Testis (tissue), 3 donors: Measurements from ENCODE around the gene ELK3. TPM values are rescaled to one million over a fixed set of nuclear protein-coding genes. Genes with fewer than 3 reads are reported as not detected.

Source experiments
- DNase-seq: peaks from one replicate; pipeline ENCODE4 v3.0.0-alpha.2; 2019
- H3K27ac ChIP-seq, 2 donors: fragments of 200-600 bp; sonication (generic); one replicate each; pipeline ENCODE4 v1.5.1; 2019
- H3K27me3 ChIP-seq: fragments of 200-600 bp; sonication (generic); one replicate; pipeline ENCODE4 v1.5.1; 2019
- H3K36me3 ChIP-seq: fragments of 200-600 bp; sonication (generic); one replicate; pipeline ENCODE4 v1.5.1; 2017; ENCODE audit warnings: low read depth; ENCODE audit errors: missing control alignments
- H3K4me1 ChIP-seq: fragments of 200-600 bp; sonication (generic); one replicate; pipeline ENCODE4 v1.5.1; 2019
- H3K4me3 ChIP-seq, 2 donors: fragments of 200-600 bp; sonication (generic); one replicate each; pipeline ENCODE4 v1.5.1; 2017 to 2019
- H3K9me3 ChIP-seq: fragments of 200-600 bp; sonication (generic); one replicate; pipeline ENCODE4 v1.5.1; 2017
- POLR2A ChIP-seq: fragments of 450-650 bp; IDR thresholded peaks from one replicate; pipeline ENCODE4 v1.6.1; 2017; ENCODE audit warnings: antibody characterized with exemption, mild to moderate bottlenecking, moderate library complexity
- WGBS, 2 donors: methylation state at CpG; one replicate each; pipeline ENCODE4 v1.1.5; 2018; 5-methylcytosine and 5-hydroxymethylcytosine counted together
- intact Hi-C: fragments of 100-400 bp; cut with DNase I; formaldehyde crosslinking; loops from one replicate; pipeline ENCODE4 v1.15.1; 2023; ENCODE audit warnings: low total_unique reads
- polyA plus RNA-seq: library from polyadenylated mRNA; stranded (reverse); fragments of 350-450 nt; fragmentation: Illumina TruSeq; extraction: RNeasy Lipid Tissue Mini Kit (QIAGEN cat#74804); gene quantifications from one replicate; pipeline ENCODE4 v1.2.3, GENCODE V29; 2014; ENCODE audit warnings: low read depth, low replicate concordance; ENCODE audit not compliant: insufficient read depth
- total RNA-seq, 2 donors: library from RNA; depleted of rRNA; stranded (reverse); fragments of >200 nt; gene quantifications; one replicate each; pipeline ENCODE4 v1.2.3, GENCODE V29; 2016
- TF ChIP-seq, protein P1 (sequence below), 3 experiments: fragments of 450-650 bp in 2 of 3; fragments of 200-600 bp in 1 of 3; sonication (generic) in 1 of 3; IDR thresholded peaks; one replicate each; pipeline ENCODE4 v1.5.1; 2016 to 2019; ENCODE audit warnings: antibody characterized with exemption in 3 of 3, mild to moderate bottlenecking in 2 of 3, moderate library complexity in 1 of 3

The ELK3 gene
- total and polyA plus RNA-seq, 3 donors from 2014 or later: 11.3 to 17.1 (median 15.4) TPM

GRCh38 chr12:96185914-96186313 is 8.3 kb upstream of the ELK3 start:
- intact Hi-C loops: no loop called here
- Histone ChIP-seq H3K27me3 (no peaks in the 10 kb centered on the region), H3K9me3 (no peaks in the 10 kb centered on the region), H3K27ac (no peak overlapping the region), H3K4me1 (no peaks in the 10 kb centered on the region), H3K4me3 (no peak overlapping the region), H3K36me3 (no peaks in the 10 kb centered on the region)
- WGBS, 2 donors: 84 to 91% methylated on average over 4 of the region's 4 CpGs
- no peak for DNase-seq
- TF ChIP-seq POLR2A: no peak
- TF ChIP-seq, protein P1, sequence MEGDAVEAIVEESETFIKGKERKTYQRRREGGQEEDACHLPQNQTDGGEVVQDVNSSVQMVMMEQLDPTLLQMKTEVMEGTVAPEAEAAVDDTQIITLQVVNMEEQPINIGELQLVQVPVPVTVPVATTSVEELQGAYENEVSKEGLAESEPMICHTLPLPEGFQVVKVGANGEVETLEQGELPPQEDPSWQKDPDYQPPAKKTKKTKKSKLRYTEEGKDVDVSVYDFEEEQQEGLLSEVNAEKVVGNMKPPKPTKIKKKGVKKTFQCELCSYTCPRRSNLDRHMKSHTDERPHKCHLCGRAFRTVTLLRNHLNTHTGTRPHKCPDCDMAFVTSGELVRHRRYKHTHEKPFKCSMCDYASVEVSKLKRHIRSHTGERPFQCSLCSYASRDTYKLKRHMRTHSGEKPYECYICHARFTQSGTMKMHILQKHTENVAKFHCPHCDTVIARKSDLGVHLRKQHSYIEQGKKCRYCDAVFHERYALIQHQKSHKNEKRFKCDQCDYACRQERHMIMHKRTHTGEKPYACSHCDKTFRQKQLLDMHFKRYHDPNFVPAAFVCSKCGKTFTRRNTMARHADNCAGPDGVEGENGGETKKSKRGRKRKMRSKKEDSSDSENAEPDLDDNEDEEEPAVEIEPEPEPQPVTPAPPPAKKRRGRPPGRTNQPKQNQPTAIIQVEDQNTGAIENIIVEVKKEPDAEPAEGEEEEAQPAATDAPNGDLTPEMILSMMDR (IDR thresholded peaks at IDR 0.05): no peak

DNA sequence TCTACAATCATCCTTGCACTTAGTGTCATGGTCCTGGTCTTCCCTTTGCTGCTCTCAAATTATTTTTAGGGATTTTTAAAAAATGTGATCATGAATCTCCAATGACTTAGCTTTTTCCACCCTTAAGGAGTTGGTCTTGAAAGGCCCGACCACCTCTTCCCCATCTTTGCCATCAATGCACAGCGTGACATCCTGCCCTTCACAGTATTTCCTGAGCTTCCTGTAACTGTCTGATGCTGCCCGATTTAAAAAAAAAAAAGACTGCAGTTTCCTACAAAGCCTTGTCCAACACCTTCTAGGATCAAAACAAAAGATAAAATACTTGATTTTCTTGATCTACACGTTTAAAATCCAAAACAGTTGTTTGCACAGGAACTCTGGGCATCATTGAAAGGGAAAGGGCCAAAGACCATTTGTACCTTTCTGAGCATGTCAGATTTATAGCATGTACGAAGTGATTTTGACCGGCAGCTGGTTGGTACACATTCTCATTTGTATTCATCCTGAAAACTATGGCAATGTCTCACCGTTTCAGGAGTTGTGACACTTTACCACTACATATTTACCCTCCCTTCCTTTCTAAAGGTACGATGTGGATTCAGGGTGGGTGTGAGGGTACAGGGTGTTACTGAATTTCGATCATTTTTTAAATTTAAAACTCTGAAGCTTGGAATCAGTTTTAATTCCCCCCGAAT is 7.4 kb upstream of the ELK3 start:
- intact Hi-C loops: no loop called here
- DNase-seq: no peak
- H3K27me3 ChIP-seq: no peaks in the 10 kb centered on the region
- TF ChIP-seq POLR2A: no peak
- TF ChIP-seq, protein P1 (IDR thresholded peaks at IDR 0.05): no peak
- no peak overlapping the region for H3K27ac ChIP-seq
- H3K9me3 ChIP-seq: no peaks in the 10 kb centered on the region
- 76 to 78% methylated on average over 10 of the region's 10 CpGs for WGBS, 2 donors
- H3K36me3 ChIP-seq: no peaks in the 10 kb centered on the region
- H3K4me1 ChIP-seq: no peaks in the 10 kb centered on the region
- no peak overlapping the region for H3K4me3 ChIP-seq

DNA sequence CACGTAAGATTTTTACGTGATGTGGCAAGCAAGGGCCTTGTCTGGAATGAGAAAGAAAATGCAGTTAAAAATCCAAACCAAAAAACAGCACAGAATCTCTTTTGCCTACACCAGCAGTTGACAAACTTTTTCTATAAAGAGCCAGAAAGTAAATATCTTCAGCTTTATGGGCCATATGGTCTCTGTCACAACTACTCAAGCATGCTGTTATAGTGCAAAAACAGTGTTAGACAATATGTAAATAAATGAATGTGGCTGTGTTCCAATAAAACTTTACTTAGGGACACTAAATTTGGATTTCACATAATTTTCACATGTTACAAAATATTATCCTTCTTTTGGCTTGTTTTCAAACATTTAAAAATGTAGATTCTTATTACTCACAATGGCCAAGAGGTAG is 6.2 kb upstream of the ELK3 start:
- Histone ChIP-seq H3K4me3 (no peak overlapping the region), H3K27ac (no peak overlapping the region), H3K27me3 (no peaks in the 10 kb centered on the region), H3K36me3 (no peaks in the 10 kb centered on the region), H3K9me3 (no peaks in the 10 kb centered on the region), H3K4me1 (no peaks in the 10 kb centered on the region)
- WGBS, 2 donors: 83 to 84% methylated on average over 2 of the region's 2 CpGs
- intact Hi-C loops: no loop called here
- DNase-seq: no peak
- no peak for TF ChIP-seq POLR2A
- TF ChIP-seq, protein P1 (IDR thresholded peaks at IDR 0.05): no peak

DNA sequence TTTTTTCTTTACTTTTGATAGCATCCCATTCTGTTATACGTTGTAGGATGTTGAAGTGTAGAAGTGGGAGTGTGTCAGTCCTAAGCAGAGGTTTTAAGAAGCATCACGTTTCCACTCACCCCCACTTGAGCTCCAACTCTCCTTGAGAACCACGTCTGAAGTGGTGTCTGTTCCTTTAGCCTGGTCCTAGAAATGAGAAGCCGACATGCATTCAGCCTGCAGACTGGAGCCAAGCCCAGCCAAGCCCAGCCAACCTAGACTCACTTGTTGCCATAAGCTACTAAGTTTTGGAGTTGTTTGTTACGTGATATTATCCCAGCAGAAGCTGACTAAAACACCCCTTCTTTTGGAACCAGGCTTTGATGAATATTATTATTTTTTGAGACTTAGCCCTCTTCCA is 4.4 kb upstream of the ELK3 start:
- intact Hi-C loops: no loop called here
- WGBS, 2 donors: 67 to 85% methylated on average over 5 of the region's 5 CpGs

More for the DNA sequence above, 4.4 kb upstream of the ELK3 start:
- Histone ChIP-seq H3K4me3 (no peak overlapping the region), H3K27me3 (no peaks in the 10 kb centered on the region), H3K9me3 (no peaks in the 10 kb centered on the region), H3K27ac (no peak overlapping the region), H3K36me3 (no peaks in the 10 kb centered on the region), H3K4me1 (no peaks in the 10 kb centered on the region)
- TF ChIP-seq, protein P1 (IDR thresholded peaks at IDR 0.05): no peak
- no peak for TF ChIP-seq POLR2A
- DNase-seq: no peak
